Neural crest cell (in vitro differentiated cells): ENCODE data around the gene PXDC1. TPM values are rescaled to one million over a fixed set of nuclear protein-coding genes. Genes with fewer than 3 reads are reported as not detected.
"Not testable (repeated sequence)": the region's sequence is repeated elsewhere in the genome, so short reads cannot be mapped to it uniquely, and the experiment has no call there.

Experiments
- DNase-seq: peaks from one replicate; pipeline ENCODE4 v3.0.0; 2021; ENCODE audit warnings: low read depth, mixed read lengths, low spot score
- H3K27ac Mint-ChIP-seq: one replicate; pipeline ENCODE4 v1.8.0; 2021; ENCODE audit warnings: mild to moderate bottlenecking, mixed read lengths; ENCODE audit not compliant: unreplicated experiment
- H3K27me3 Mint-ChIP-seq: 2 replicates; pipeline ENCODE4 v1.8.0; 2021; ENCODE audit warnings: low read depth, mild to moderate bottlenecking, mixed read lengths
- H3K36me3 Mint-ChIP-seq: 2 replicates; pipeline ENCODE4 v1.8.0; 2021; ENCODE audit warnings: low read depth, mild to moderate bottlenecking, mixed read lengths
- H3K4me1 Mint-ChIP-seq: 2 replicates; pipeline ENCODE4 v1.8.0; 2021; ENCODE audit warnings: mixed read lengths
- H3K4me3 Mint-ChIP-seq: one replicate; pipeline ENCODE4 v1.8.0; 2021; ENCODE audit warnings: mild to moderate bottlenecking, mixed read lengths
- H3K9me3 Mint-ChIP-seq: 2 replicates; pipeline ENCODE4 v1.8.0; 2021; ENCODE audit warnings: mixed read lengths
- CTCF ChIP-seq: fragments of 200-600 bp; sonication (generic); conservative IDR thresholded peaks from 2 replicates; pipeline ENCODE4 v1.5.0; 2021; ENCODE audit warnings: antibody characterized with exemption, mild to moderate bottlenecking
- total RNA-seq: library from RNA; stranded (reverse); gene quantifications from 2 replicates; pipeline ENCODE4 v1.2.1, GENCODE V29; 2021

The PXDC1 gene
- total RNA-seq, 1 donor from 2014 or later: 4.8 TPM

GRCh38 chr6:3762852-3763251 lies 11.3 kb upstream of the PXDC1 start:
- Mint-ChIP-seq H3K4me3 (no peak overlapping the region), H3K9me3 (no peaks in the 10 kb centered on the region)

GRCh38 chr6:3762359-3762758 lies 10.8 kb upstream of the PXDC1 start:
- H3K4me1 Mint-ChIP-seq: no peaks in the 10 kb centered on the region
- TF ChIP-seq CTCF: no peak
- H3K36me3 Mint-ChIP-seq: no peaks in the 10 kb centered on the region
- H3K27ac Mint-ChIP-seq: no peak overlapping the region
- H3K9me3 Mint-ChIP-seq: no peaks in the 10 kb centered on the region
- H3K4me3 Mint-ChIP-seq: no peak overlapping the region
- H3K27me3 Mint-ChIP-seq: no peaks in the 10 kb centered on the region
- DNase-seq: no peak

More at GRCh38 chr6:3762852-3763251, 11.3 kb upstream of the PXDC1 start:
- H3K27ac Mint-ChIP-seq: no peak overlapping the region
- no peaks in the 10 kb centered on the region for H3K27me3 Mint-ChIP-seq
- DNase-seq: no peak
- H3K4me1 Mint-ChIP-seq: no peaks in the 10 kb centered on the region
- H3K36me3 Mint-ChIP-seq: no peaks in the 10 kb centered on the region
- TF ChIP-seq CTCF: no peak

GRCh38 chr6:3761989-3762270 lies 10.4 kb upstream of the PXDC1 start:
- Mint-ChIP-seq H3K4me1 (peaks cover 2% of the 10 kb centered on the region), H3K27me3 (no peaks in the 10 kb centered on the region), H3K9me3 (no peaks in the 10 kb centered on the region), H3K36me3 (no peaks in the 10 kb centered on the region), H3K4me3 (no peak overlapping the region), H3K27ac (no peak overlapping the region)
- no peak for DNase-seq
- no peak for TF ChIP-seq CTCF

- no peak for DNase-seq
- Mint-ChIP-seq H3K36me3 (no peaks in the 10 kb centered on the region), H3K4me3 (no peak overlapping the region), H3K27ac (no peak overlapping the region), H3K27me3 (no peaks in the 10 kb centered on the region), H3K4me1 (peaks cover 16% of the 10 kb centered on the region), H3K9me3 (no peaks in the 10 kb centered on the region)
- no peak for TF ChIP-seq CTCF
These were observed 8.2 kb upstream of the PXDC1 start for GRCh38 chr6:3759646-3760232.

GRCh38 chr6:3758842-3759144 lies 7.3 kb upstream of the PXDC1 start:
- Mint-ChIP-seq H3K36me3 (no peaks in the 10 kb centered on the region), H3K27me3 (peaks cover 3% of the 10 kb centered on the region), H3K9me3 (no peaks in the 10 kb centered on the region), H3K27ac (no peak overlapping the region), H3K4me3 (no peak overlapping the region), H3K4me1 (peaks cover 16% of the 10 kb centered on the region)
- no peak for TF ChIP-seq CTCF
- DNase-seq: no peak

- DNase-seq, H3K9me3 Mint-ChIP-seq, H3K27ac Mint-ChIP-seq, H3K36me3 Mint-ChIP-seq, H3K4me3 Mint-ChIP-seq, H3K27me3 Mint-ChIP-seq: not testable (repeated sequence)
- H3K4me1 Mint-ChIP-seq: peaks cover 20% of the 10 kb centered on the region
These were observed 6.7 kb upstream of the PXDC1 start for GRCh38 chr6:3757998-3758841.
